PFSK-1 (cell line): Measurements from ENCODE around the gene VAMP5.

ENCODE experiments used
- FOXP2 ChIP-seq: optimal IDR thresholded peaks from 2 replicates; pipeline ENCODE3; 2011; ENCODE audit warnings: borderline replicate concordance, control low read depth, inconsistent platforms; ENCODE audit not compliant: insufficient read depth; ENCODE audit errors: extremely low read length, extremely low read depth
- POLR2AphosphoS5 ChIP-seq: IDR thresholded peaks from 2 replicates; pipeline ENCODE4 v1.6.1; 2012; ENCODE audit warnings: low read depth, mild to moderate bottlenecking, control low read depth, low read length, moderate library complexity
- SIN3A ChIP-seq: IDR thresholded peaks from 2 replicates; pipeline ENCODE4 v1.6.1; 2012; ENCODE audit warnings: mild to moderate bottlenecking, low read length, moderate library complexity, borderline replicate concordance; ENCODE audit not compliant: insufficient read depth
- TAF1 ChIP-seq: IDR thresholded peaks from 2 replicates; pipeline ENCODE4 v1.6.1; 2012; ENCODE audit warnings: low read length, control low read depth, borderline replicate concordance; ENCODE audit not compliant: insufficient read depth
- TF ChIP-seq, protein P1 (sequence below), 2 experiments: IDR thresholded peaks; 2 replicates each; pipeline versions ENCODE4 v1.6.1 to v1.8.0; 2011 to 2012; ENCODE audit warnings: low read depth in 2 of 2, low read length in 2 of 2, control low read depth in 1 of 2, inconsistent platforms in 1 of 2, mild to moderate bottlenecking in 1 of 2, moderate library complexity in 1 of 2; ENCODE audit not compliant: insufficient read depth in 1 of 2

DNA sequence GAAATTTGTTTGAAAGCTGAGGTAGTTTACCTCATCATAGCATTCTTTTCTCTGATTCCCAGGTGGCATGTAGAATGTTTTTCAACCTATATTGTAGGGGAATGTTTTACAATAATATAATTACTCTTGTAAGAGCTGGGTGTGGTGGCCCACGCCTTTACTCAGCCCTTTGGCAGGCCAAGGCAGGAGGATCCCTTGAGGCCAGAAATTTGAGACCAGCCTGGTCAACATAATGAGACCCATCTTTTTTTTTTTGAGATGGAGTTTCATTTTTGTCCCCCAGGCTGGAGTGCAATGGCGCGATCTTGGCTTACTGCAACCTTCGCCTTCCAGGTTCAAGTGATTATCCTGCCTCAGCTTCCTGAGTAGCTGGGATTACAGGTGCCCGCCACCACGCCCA is 35.4 kb downstream of the VAMP5 start:
- TF ChIP-seq, protein P1, sequence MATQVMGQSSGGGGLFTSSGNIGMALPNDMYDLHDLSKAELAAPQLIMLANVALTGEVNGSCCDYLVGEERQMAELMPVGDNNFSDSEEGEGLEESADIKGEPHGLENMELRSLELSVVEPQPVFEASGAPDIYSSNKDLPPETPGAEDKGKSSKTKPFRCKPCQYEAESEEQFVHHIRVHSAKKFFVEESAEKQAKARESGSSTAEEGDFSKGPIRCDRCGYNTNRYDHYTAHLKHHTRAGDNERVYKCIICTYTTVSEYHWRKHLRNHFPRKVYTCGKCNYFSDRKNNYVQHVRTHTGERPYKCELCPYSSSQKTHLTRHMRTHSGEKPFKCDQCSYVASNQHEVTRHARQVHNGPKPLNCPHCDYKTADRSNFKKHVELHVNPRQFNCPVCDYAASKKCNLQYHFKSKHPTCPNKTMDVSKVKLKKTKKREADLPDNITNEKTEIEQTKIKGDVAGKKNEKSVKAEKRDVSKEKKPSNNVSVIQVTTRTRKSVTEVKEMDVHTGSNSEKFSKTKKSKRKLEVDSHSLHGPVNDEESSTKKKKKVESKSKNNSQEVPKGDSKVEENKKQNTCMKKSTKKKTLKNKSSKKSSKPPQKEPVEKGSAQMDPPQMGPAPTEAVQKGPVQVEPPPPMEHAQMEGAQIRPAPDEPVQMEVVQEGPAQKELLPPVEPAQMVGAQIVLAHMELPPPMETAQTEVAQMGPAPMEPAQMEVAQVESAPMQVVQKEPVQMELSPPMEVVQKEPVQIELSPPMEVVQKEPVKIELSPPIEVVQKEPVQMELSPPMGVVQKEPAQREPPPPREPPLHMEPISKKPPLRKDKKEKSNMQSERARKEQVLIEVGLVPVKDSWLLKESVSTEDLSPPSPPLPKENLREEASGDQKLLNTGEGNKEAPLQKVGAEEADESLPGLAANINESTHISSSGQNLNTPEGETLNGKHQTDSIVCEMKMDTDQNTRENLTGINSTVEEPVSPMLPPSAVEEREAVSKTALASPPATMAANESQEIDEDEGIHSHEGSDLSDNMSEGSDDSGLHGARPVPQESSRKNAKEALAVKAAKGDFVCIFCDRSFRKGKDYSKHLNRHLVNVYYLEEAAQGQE (IDR thresholded peaks at IDR 0.05; ENCODE audit: insufficient read depth in 1 of 2, low read depth in 2 of 2, low read length in 2 of 2) = no peak
- no peak for TF ChIP-seq TAF1
- no peak for TF ChIP-seq POLR2AphosphoS5
- no peak for TF ChIP-seq FOXP2
- no peak for TF ChIP-seq SIN3A
